Small intestine (tissue), 7 donors: ENCODE results near the gene GNAI3. TPM values are rescaled to one million over a fixed set of nuclear protein-coding genes. Genes with fewer than 3 reads are reported as not detected.

Experiments
- DNase-seq, 2 donors: peaks; one replicate each; pipeline versions ENCODE4 v3.0.0 to v3.0.0-alpha.2; 2013
- FAIRE-seq: peaks from 2 replicates; lab custom pipeline; 2012; peaks lifted over from hg19 to GRCh38; lab: Jason Lieb, UNC
- H3K27ac ChIP-seq, 3 donors: one replicate each; pipeline ENCODE4 v1.5.1; 2013; ENCODE audit warnings: low read length in 2 of 3, mild to moderate bottlenecking in 2 of 3, control low read depth in 1 of 3, inconsistent platforms in 1 of 3, low read depth in 1 of 3, moderate library complexity in 1 of 3
- H3K27me3 ChIP-seq, 3 donors: one replicate each; pipeline ENCODE4 v1.6.1; 2013; ENCODE audit warnings: low read length in 3 of 3, inconsistent platforms in 1 of 3; ENCODE audit not compliant: control insufficient read depth in 3 of 3, insufficient read depth in 3 of 3
- H3K36me3 ChIP-seq, 3 donors: one replicate each; pipeline ENCODE4 v1.6.1; 2013; ENCODE audit warnings: low read length in 3 of 3, inconsistent platforms in 1 of 3, low read depth in 1 of 3, mild to moderate bottlenecking in 1 of 3, moderate library complexity in 1 of 3; ENCODE audit not compliant: control insufficient read depth in 3 of 3, insufficient read depth in 2 of 3
- H3K4me1 ChIP-seq, 3 donors: one replicate each; pipeline ENCODE4 v1.6.1; 2013; ENCODE audit warnings: low read length in 2 of 3, inconsistent platforms in 1 of 3, low read depth in 1 of 3, mild to moderate bottlenecking in 1 of 3, moderate library complexity in 1 of 3; ENCODE audit not compliant: control insufficient read depth in 3 of 3, insufficient read depth in 2 of 3
- H3K4me3 ChIP-seq, 3 donors: one replicate each; pipeline ENCODE4 v1.5.1; 2013; ENCODE audit warnings: low read length in 3 of 3, control low read depth in 1 of 3, inconsistent platforms in 1 of 3, low read depth in 1 of 3, mild to moderate bottlenecking in 1 of 3, moderate library complexity in 1 of 3
- H3K9me3 ChIP-seq, 2 donors: one replicate each; pipeline ENCODE4 v1.6.1; 2013; ENCODE audit warnings: low read depth in 1 of 2, low read length in 1 of 2; ENCODE audit not compliant: control insufficient read depth in 2 of 2, insufficient read depth in 1 of 2
- WGBS, 3 donors: extraction: QIAGEN DNeasy Blood & Tissue Kit; methylation state at CpG; one replicate each; pipeline ENCODE4 v1.1.7; 2013; 5-methylcytosine and 5-hydroxymethylcytosine counted together
- polyA plus RNA-seq, 4 donors: library from polyadenylated mRNA; stranded (reverse) in 3 of 4; unstranded in 1 of 4; fragments of 200-250 nt in 3 of 4; fragments of 120-200 nt in 1 of 4; gene quantifications; one replicate each; pipeline versions ENCODE4 v1.2.1 to v1.2.3, GENCODE V29; 2013
- donor health status: healthy with polysubstance abuse.
- donor health status: control.
- donor health status: control.
- donor health status: Bipolar disorder and iron deficiency.
- donor health status: healthy.

GNAI3 gene
- polyA plus RNA-seq, 4 donors = 3.0 to 7.4 (median 4.1) TPM

GRCh38 chr1:109629372-109630030, 81.1 kb downstream of the GNAI3 start:
- no peak overlapping the region for H3K27ac ChIP-seq
- no peak overlapping the region for H3K4me3 ChIP-seq
- FAIRE-seq = no peak
- peaks cover 0 to 4% (median 4%) of the 10 kb centered on the region in 3 donors for H3K4me1 ChIP-seq
- 80 to 91% (median 91%) methylated on average over 10 of the region's 10 CpGs for WGBS, 3 donors
- peaks cover 13 to 86% (median 14%) of the 10 kb centered on the region in 3 donors for H3K36me3 ChIP-seq
- no peak for DNase-seq
- H3K27me3 ChIP-seq = no peaks in the 10 kb centered on the region
- no peaks in the 10 kb centered on the region for H3K9me3 ChIP-seq

GRCh38 chr1:109630081-109630897, 81.9 kb downstream of the GNAI3 start:
- H3K27ac ChIP-seq = no peak overlapping the region
- H3K36me3 ChIP-seq = peaks cover 13 to 79% (median 14%) of the 10 kb centered on the region in 3 donors
- FAIRE-seq = no peak
- peaks cover 0 to 4% (median 3%) of the 10 kb centered on the region in 3 donors for H3K4me1 ChIP-seq
- H3K4me3 ChIP-seq = no peak overlapping the region
- H3K9me3 ChIP-seq = no peaks in the 10 kb centered on the region
- WGBS, 3 donors = 80 to 83% (median 83%) methylated on average over 29 to 30 of the region's 30 CpGs
- no peak for DNase-seq
- no peaks in the 10 kb centered on the region for H3K27me3 ChIP-seq

GRCh38 chr1:109630898-109631512, 82.6 kb downstream of the GNAI3 start:
- DNase-seq = no peak
- no peak for FAIRE-seq
- Histone ChIP-seq H3K4me3 (no peak overlapping the region), H3K27me3 (no peaks in the 10 kb centered on the region), H3K4me1 (peaks cover 2 to 6% (median 6%) of the 10 kb centered on the region in 3 donors), H3K9me3 (no peaks in the 10 kb centered on the region), H3K27ac (no peak overlapping the region), H3K36me3 (peaks cover 12 to 71% (median 14%) of the 10 kb centered on the region in 3 donors)
- 90 to 94% (median 94%) methylated on average over 14 of the region's 14 CpGs for WGBS, 3 donors

- FAIRE-seq (no peak), DNase-seq (no peak)
- H3K9me3 ChIP-seq = no peaks in the 10 kb centered on the region
- peaks cover 5 to 13% (median 8%) of the 10 kb centered on the region in 3 donors for H3K4me1 ChIP-seq
- no peak overlapping the region for H3K27ac ChIP-seq
- no peaks in the 10 kb centered on the region for H3K27me3 ChIP-seq
- 79 to 82% (median 79%) methylated on average over 16 of the region's 16 CpGs for WGBS, 3 donors
- no peak overlapping the region for H3K4me3 ChIP-seq
- H3K36me3 ChIP-seq = peaks cover 11 to 63% (median 12%) of the 10 kb centered on the region in 3 donors
Measured at GRCh38 chr1:109631513-109632505, 83.4 kb downstream of the GNAI3 start.

GRCh38 chr1:109632671-109633346, 84.4 kb downstream of the GNAI3 start:
- H3K27ac ChIP-seq = peak overlapping the region in 1 of 3 donors; percentile 48
- FAIRE-seq = no peak
- 23 to 44% (median 41%) methylated on average over 5 of the region's 5 CpGs for WGBS, 3 donors
- H3K27me3 ChIP-seq = no peaks in the 10 kb centered on the region
- no peaks in the 10 kb centered on the region for H3K9me3 ChIP-seq
- peaks cover 5 to 13% (median 8%) of the 10 kb centered on the region in 3 donors for H3K4me1 ChIP-seq
- peak in 1 of 2 donors; percentile 37 for DNase-seq
- peaks cover 6 to 53% (median 9%) of the 10 kb centered on the region in 3 donors for H3K36me3 ChIP-seq
- H3K4me3 ChIP-seq = no peak overlapping the region

GRCh38 chr1:109634292-109634691, 85.9 kb downstream of the GNAI3 start:
- Histone ChIP-seq H3K4me3 (no peak overlapping the region), H3K36me3 (peaks cover 2 to 39% (median 6%) of the 10 kb centered on the region in 3 donors), H3K27me3 (no peaks in the 10 kb centered on the region), H3K9me3 (no peaks in the 10 kb centered on the region), H3K4me1 (peaks cover 5 to 20% (median 8%) of the 10 kb centered on the region in 3 donors), H3K27ac (no peak overlapping the region)
- 71 to 79% (median 76%) methylated on average over 6 of the region's 6 CpGs for WGBS, 3 donors
- no peak for DNase-seq
- no peak for FAIRE-seq
